Vagina (tissue), 2 donors: ENCODE results near the gene FAM98C. TPM values are rescaled to one million over a fixed set of nuclear protein-coding genes. Genes with fewer than 3 reads are reported as not detected.
A peak's percentile ranks its signal among the peaks of the same experiment; 100 is the strongest.

Experiments
- DNase-seq, 2 donors: peaks; one replicate each; pipeline ENCODE4 v3.0.0-alpha.2; 2017; ENCODE audit errors: extremely low spot score in 2 of 2
- H3K27ac ChIP-seq: fragments of 200-600 bp; sonication (generic); one replicate; pipeline ENCODE4 v1.5.1; 2019
- H3K27me3 ChIP-seq: fragments of 200-600 bp; sonication (generic); one replicate; pipeline ENCODE4 v1.5.1; 2019
- H3K36me3 ChIP-seq, 2 donors: fragments of 200-600 bp; sonication (generic); one replicate each; pipeline ENCODE4 v1.5.1; 2017 to 2019
- H3K4me1 ChIP-seq: fragments of 200-600 bp; sonication (generic); one replicate; pipeline ENCODE4 v1.5.1; 2019
- H3K4me3 ChIP-seq, 2 donors: fragments of 200-600 bp; sonication (generic); 1 replicate in 1 of 2; 2 replicates in 1 of 2; pipeline ENCODE4 v1.5.1; 2016 to 2019
- H3K9me3 ChIP-seq: fragments of 200-600 bp; sonication (generic); one replicate; pipeline ENCODE4 v1.5.1; 2019
- POLR2A ChIP-seq, 2 donors: fragments of 450-650 bp; IDR thresholded peaks; one replicate each; pipeline ENCODE4 v1.6.1; 2017; ENCODE audit warnings: antibody characterized with exemption in 2 of 2, mild to moderate bottlenecking in 2 of 2, moderate library complexity in 2 of 2
- POLR2AphosphoS5 ChIP-seq, 2 donors: sonication (generic); formaldehyde crosslinking; IDR thresholded peaks; one replicate each; pipeline ENCODE4 v1.9.0; 2017; ENCODE audit warnings: antibody characterized with exemption in 2 of 2, mild to moderate bottlenecking in 2 of 2, low read depth in 1 of 2; ENCODE audit not compliant: insufficient read depth in 1 of 2
- intact Hi-C: fragments of 100-400 bp; cut with DNase I; formaldehyde crosslinking; loops from one replicate; pipeline ENCODE4 v1.15.1; 2023
- total RNA-seq: library from RNA; depleted of rRNA; stranded (reverse); fragments of >200 nt; gene quantifications from one replicate; pipeline ENCODE4 v1.2.3, GENCODE V29; 2016
- TF ChIP-seq, protein P1 (sequence below), 3 experiments: fragments of 450-650 bp in 2 of 3; fragments of 200-600 bp in 1 of 3; sonication (generic) in 1 of 3; IDR thresholded peaks; one replicate each; pipeline ENCODE4 v1.5.1; 2017 to 2019; ENCODE audit warnings: antibody characterized with exemption in 3 of 3, mild to moderate bottlenecking in 2 of 3, moderate library complexity in 2 of 3

The FAM98C gene
- total RNA-seq, 1 donor from 2014 or later: 32.7 TPM

DNA sequence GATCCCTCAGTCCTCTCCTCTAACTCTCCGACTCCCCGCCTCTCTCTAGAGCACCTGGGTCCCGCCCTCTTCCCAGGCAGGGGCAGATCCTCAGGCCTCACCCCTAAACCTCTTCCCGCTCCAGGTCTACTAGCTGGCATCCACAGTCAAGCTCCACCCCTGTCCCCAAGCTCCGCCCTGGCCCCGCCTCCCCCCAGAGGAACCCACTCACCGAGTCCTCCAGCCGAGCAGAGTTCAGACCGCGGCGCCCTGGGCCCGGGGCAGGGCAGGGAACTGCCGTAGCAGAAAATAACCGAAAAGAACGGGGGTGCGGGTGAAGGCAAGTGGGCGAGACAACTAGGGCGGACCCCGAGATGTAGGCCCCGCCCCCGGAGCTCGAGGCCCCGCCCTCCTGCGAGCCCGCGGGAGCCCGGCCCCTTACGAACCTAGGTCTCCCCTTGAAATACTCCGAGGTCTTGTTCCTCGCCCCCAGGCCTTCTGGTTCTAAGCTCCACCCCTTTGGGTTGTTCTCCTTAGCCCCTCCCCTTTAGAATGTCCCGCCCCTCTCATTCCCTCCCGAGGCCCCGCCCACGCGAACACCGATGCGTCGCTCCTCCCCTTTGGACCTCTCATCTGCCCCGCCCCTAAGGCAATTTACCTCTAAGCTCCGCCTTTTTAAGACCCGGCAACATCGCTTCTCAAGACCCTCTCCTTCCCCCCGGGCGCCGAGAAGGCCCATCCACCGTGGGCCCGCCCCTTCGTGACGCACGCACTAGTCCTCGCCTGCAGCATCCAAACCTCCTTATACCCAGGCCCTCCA is 15.1 kb upstream of the FAM98C start, which contains the start of gene GGN:
TSS of gene GGN (minus strand) at position 485 of the 799 bp plus-strand sequence. CDS start 773 bp downstream, outside the sequence.
- peaks cover 39% of the 10 kb centered on the region for H3K4me1 ChIP-seq
- H3K36me3 ChIP-seq: peaks cover 0 to 17% of the 10 kb centered on the region in 2 donors
- H3K27ac ChIP-seq: peak within 1 kb of the TSS; percentile 73
- H3K27me3 ChIP-seq: no peaks in the 10 kb centered on the region
- intact Hi-C loops: no loop called here
- H3K4me3 ChIP-seq: peak within 1 kb of the TSS; percentile 40 to 56
- peak in 1 of 2 donors; percentile 90 for DNase-seq
- TF ChIP-seq, protein P1, sequence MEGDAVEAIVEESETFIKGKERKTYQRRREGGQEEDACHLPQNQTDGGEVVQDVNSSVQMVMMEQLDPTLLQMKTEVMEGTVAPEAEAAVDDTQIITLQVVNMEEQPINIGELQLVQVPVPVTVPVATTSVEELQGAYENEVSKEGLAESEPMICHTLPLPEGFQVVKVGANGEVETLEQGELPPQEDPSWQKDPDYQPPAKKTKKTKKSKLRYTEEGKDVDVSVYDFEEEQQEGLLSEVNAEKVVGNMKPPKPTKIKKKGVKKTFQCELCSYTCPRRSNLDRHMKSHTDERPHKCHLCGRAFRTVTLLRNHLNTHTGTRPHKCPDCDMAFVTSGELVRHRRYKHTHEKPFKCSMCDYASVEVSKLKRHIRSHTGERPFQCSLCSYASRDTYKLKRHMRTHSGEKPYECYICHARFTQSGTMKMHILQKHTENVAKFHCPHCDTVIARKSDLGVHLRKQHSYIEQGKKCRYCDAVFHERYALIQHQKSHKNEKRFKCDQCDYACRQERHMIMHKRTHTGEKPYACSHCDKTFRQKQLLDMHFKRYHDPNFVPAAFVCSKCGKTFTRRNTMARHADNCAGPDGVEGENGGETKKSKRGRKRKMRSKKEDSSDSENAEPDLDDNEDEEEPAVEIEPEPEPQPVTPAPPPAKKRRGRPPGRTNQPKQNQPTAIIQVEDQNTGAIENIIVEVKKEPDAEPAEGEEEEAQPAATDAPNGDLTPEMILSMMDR (IDR thresholded peaks at IDR 0.05): no peak
- TF ChIP-seq POLR2AphosphoS5 (IDR thresholded peaks at IDR 0.05; ENCODE audit: insufficient read depth in 1 of 2, low read depth in 1 of 2): peak in 1 of 2 donors; percentile 68
- H3K9me3 ChIP-seq: no peaks in the 10 kb centered on the region

DNA sequence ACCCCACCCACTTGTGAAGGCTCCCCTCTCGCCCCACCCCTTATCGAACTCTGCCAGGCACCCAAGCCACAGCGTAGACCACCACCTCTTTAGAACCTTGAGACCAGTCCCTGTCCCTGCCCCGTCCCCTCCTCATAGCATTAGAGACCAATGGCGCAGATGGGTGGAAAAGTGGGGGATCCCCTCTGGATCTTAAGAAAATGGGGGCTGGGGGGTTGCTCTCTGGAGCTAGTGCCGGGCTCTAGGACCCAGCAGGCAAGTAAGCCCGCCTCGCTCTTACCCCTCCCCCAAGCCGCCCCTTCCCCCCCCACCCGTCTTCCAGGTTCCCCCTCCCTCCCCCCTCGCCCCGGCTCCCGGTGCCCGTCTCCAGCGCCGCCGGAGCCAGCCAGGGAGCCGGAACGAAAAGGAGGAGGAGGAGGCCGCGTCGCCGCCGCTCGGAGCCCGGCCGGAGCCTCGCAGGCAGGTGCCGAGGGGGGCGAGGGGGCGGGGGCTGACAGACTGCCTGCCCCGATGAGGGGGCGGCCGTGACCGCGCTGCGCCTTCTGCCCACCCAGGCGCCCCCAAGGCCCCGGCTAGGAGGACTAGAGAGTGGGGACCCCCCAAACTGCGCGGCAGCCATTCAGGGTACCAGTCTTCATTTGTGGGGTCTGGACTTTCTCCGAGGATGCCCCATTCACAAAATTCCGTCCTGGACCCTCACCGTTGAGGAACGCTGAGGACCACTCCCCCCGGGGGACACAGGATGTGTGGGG is 14.4 kb upstream of the FAM98C start, which contains the start of gene SPRED3:
TSS of gene SPRED3 (plus strand) at position 349 of the 752 bp plus-strand sequence. CDS start 1,606 bp downstream, outside the sequence.
- no peaks in the 10 kb centered on the region for H3K27me3 ChIP-seq
- no peaks in the 10 kb centered on the region for H3K9me3 ChIP-seq
- peak within 1 kb of the TSS; percentile 40 to 56 for H3K4me3 ChIP-seq
- H3K27ac ChIP-seq: peak within 1 kb of the TSS; percentile 73
- no peak for DNase-seq
- peaks cover 0 to 9% of the 10 kb centered on the region in 2 donors for H3K36me3 ChIP-seq
- no peak for TF ChIP-seq POLR2AphosphoS5 (IDR thresholded peaks at IDR 0.05; ENCODE audit: insufficient read depth in 1 of 2, low read depth in 1 of 2)
- no peak for TF ChIP-seq POLR2A (IDR thresholded peaks at IDR 0.05)
- TF ChIP-seq, protein P1 (IDR thresholded peaks at IDR 0.05): no peak
- H3K4me1 ChIP-seq: peaks cover 39% of the 10 kb centered on the region
- intact Hi-C loops: no loop called here

DNA sequence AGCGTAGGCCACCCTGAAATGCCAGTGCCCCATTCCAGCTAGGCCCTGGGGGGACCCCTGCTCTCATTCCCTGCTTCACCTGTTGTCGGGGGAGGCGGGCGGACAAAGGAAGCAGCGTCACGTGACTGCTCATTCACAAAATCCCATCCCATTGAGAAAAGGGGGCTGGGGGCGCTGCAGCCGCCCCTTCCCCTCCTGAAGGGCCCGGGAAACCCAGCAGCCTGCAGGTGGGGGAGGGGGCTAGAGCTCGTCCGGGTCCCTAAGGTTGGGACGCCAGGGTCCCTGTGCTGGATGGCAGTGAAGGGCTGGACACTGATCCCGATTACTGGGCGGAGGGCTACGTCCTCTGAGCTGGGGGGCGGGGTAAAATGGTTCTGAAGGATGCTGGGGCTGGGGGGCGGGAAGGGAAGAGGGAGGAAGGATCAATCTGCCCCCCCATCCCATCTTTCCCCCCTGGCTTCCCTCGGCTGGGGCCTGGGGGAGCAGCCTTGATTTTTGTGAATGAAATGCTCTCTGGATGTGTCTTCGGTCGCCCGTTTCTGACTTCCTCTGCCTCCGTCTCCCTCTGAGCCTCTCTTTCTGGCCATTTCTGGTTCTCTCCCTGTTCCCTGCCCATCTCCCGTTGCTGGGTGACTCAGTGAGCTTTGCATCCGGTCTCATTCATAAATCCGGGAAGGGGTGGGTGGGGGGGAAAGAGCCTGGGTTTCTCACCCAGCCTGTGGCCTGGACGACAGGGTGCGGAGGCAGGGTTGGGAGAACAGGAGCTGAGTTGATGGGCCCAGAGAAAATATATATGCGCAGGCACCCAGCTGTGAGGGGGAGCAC is 13.6 kb upstream of the FAM98C start:
- Histone ChIP-seq H3K4me3 (peak overlapping the region; percentile 40 to 56), H3K27me3 (no peaks in the 10 kb centered on the region), H3K4me1 (peaks cover 40% of the 10 kb centered on the region), H3K27ac (peak overlapping the region; percentile 73), H3K36me3 (peaks cover 0 to 1% of the 10 kb centered on the region in 2 donors), H3K9me3 (no peaks in the 10 kb centered on the region)
- no peak for DNase-seq
- TF ChIP-seq POLR2A (IDR thresholded peaks at IDR 0.05): no peak
- TF ChIP-seq, protein P1 (IDR thresholded peaks at IDR 0.05): no peak
- no peak for TF ChIP-seq POLR2AphosphoS5 (IDR thresholded peaks at IDR 0.05; ENCODE audit: insufficient read depth in 1 of 2, low read depth in 1 of 2)
- intact Hi-C loops: no loop called here

DNA sequence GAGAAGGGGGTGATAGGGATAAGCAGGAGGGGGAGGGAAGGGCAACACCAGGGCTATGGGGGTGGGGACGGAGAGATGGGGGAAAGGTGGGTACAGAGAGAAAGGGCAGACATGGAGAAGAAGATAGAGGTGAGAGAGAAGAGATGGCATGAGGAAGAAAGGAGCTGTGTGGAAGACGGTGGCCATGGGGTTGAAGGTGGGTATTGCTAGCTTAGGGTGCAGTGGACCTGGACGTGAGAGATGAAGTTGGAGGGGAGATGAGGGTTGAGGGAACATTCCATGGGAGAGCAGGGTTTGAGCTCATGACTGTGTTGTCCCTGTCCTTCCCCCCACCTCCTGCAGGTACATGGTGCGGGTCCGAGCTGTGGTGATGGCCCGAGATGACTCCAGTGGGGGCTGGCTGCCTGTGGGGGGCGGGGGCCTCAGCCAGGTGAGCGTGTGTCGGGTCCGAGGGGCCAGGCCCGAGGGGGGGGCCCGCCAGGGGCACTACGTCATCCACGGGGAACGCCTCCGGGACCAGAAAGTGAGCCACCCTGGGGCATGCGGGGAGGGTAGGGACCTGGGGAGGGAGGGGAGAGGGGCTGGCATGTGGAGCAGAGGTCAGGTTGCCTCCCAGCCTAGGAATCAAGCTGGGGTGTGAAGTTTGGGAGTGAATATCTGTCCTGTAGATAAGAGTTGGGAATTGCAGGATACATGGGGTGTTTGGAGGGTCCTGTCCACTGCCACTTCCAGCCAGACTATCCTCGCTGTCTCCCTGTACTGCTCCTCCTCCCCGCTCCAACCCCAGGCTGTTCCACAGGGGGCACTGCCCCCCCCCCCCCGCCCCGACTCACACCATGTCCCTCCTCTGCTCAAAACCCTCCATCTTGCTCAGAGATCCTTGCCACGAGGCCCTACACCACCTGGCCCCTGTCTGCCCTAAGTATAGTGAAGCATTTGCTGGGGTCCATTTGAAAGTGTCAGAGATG is 12.7 kb upstream of the FAM98C start:
- no peak for DNase-seq
- no peak overlapping the region for H3K4me3 ChIP-seq
- H3K9me3 ChIP-seq: no peaks in the 10 kb centered on the region
- intact Hi-C loops: no loop called here
- H3K27ac ChIP-seq: no peak overlapping the region
- no peaks in the 10 kb centered on the region for H3K27me3 ChIP-seq
- H3K36me3 ChIP-seq: no peaks in the 10 kb centered on the region
- H3K4me1 ChIP-seq: peaks cover 49% of the 10 kb centered on the region
- TF ChIP-seq, protein P1 (IDR thresholded peaks at IDR 0.05): no peak
- TF ChIP-seq POLR2A (IDR thresholded peaks at IDR 0.05): no peak
- TF ChIP-seq POLR2AphosphoS5 (IDR thresholded peaks at IDR 0.05; ENCODE audit: insufficient read depth in 1 of 2, low read depth in 1 of 2): no peak
